CD8-positive, alpha-beta memory T cell (primary cell): Measurements from ENCODE around the gene MEGF9. TPM values are rescaled to one million over a fixed set of nuclear protein-coding genes. Genes with fewer than 3 reads are reported as not detected.

Experiments
- CTCF ChIA-PET: fragments of 350-600 bp; sonication (Branson Sonifier 250); formaldehyde crosslinking; loops from one replicate; lab custom pipeline; 2021; ENCODE audit warnings: antibody characterized with exemption; lab: Charles Lee
- POLR2A ChIA-PET: fragments of 350-600 bp; sonication (Branson Sonifier 250); formaldehyde crosslinking; loops from one replicate; lab custom pipeline; 2021; ENCODE audit warnings: antibody characterized with exemption; lab: Charles Lee
- DNase-seq, 5 donors: peaks; one replicate each; pipeline versions ENCODE4 v3.0.0 to v3.0.0-alpha.2; 2020 to 2022; ENCODE audit warnings: mixed read lengths in 1 of 5
- H3K27ac ChIP-seq: one replicate; pipeline ENCODE4 v1.7.0; 2013; ENCODE audit warnings: low read depth, mild to moderate bottlenecking, low read length, moderate library complexity
- H3K27me3 ChIP-seq: 2 replicates; pipeline ENCODE4 v1.7.0; 2013; ENCODE audit warnings: low read length, mild to moderate bottlenecking; ENCODE audit not compliant: insufficient read depth, poor library complexity, severe bottlenecking
- H3K36me3 ChIP-seq: 2 replicates; pipeline ENCODE4 v1.7.0; 2013; ENCODE audit warnings: mild to moderate bottlenecking, low read length, moderate library complexity; ENCODE audit not compliant: insufficient read depth
- H3K4me1 ChIP-seq: 2 replicates; pipeline ENCODE4 v1.7.0; 2013; ENCODE audit warnings: mild to moderate bottlenecking, low read length, moderate library complexity; ENCODE audit not compliant: insufficient read depth
- H3K4me3 ChIP-seq: 2 replicates; pipeline ENCODE4 v1.7.0; 2013; ENCODE audit warnings: mild to moderate bottlenecking, low read length
- H3K9me3 ChIP-seq: 2 replicates; pipeline ENCODE4 v1.7.0; 2013; ENCODE audit warnings: mild to moderate bottlenecking, low read length
- H3K27ac Mint-ChIP-seq, 8 donors: one replicate each; pipeline ENCODE4 v1.8.0; 2020 to 2021; ENCODE audit warnings: mixed read lengths in 8 of 8, mild to moderate bottlenecking in 6 of 8, inconsistent platforms in 3 of 8, moderate library complexity in 3 of 8
- H3K27me3 Mint-ChIP-seq, 2 donors: one replicate each; pipeline ENCODE4 v1.8.0; 2020 to 2021; ENCODE audit warnings: mixed read lengths in 2 of 2, mild to moderate bottlenecking in 1 of 2, moderate library complexity in 1 of 2
- H3K36me3 Mint-ChIP-seq, 3 donors: one replicate each; pipeline ENCODE4 v1.8.0; 2020 to 2021; ENCODE audit warnings: mixed read lengths in 3 of 3, inconsistent platforms in 1 of 3, mild to moderate bottlenecking in 1 of 3
- H3K4me1 Mint-ChIP-seq, 3 donors: one replicate each; pipeline ENCODE4 v1.8.0; 2020 to 2021; ENCODE audit warnings: mixed read lengths in 3 of 3, inconsistent platforms in 1 of 3, mild to moderate bottlenecking in 1 of 3
- H3K4me3 Mint-ChIP-seq, 7 donors: one replicate each; pipeline ENCODE4 v1.8.0; 2020 to 2021; ENCODE audit warnings: mixed read lengths in 7 of 7, mild to moderate bottlenecking in 6 of 7, moderate library complexity in 4 of 7, inconsistent platforms in 2 of 7
- H3K9me3 Mint-ChIP-seq, 5 donors: one replicate each; pipeline ENCODE4 v1.8.0; 2020 to 2022; ENCODE audit warnings: mixed read lengths in 5 of 5, mild to moderate bottlenecking in 3 of 5, moderate library complexity in 2 of 5, inconsistent platforms in 1 of 5
- polyA plus RNA-seq: library from polyadenylated mRNA; unstranded; fragments of 300-500 nt; fragmentation: Illumina TruSeq; gene quantifications from one replicate; pipeline ENCODE4 v1.2.3, GENCODE V29; 2021
- total RNA-seq, 2 experiments: library from RNA; stranded (reverse); gene quantifications; one replicate each; pipeline ENCODE4 v1.2.3, GENCODE V29; 2021

Gene MEGF9
- total and polyA plus RNA-seq, 3 experiments from 2014 or later, result 3.9 to 7.0 (median 6.9) TPM

- Mint-ChIP-seq H3K4me1 (peaks cover 0 to 8% (median 4%) of the 10 kb centered on the region in 3 donors), H3K27me3 (peaks cover 0 to 1% of the 10 kb centered on the region in 2 donors), H3K4me3 (no peak overlapping the region), H3K27ac (peak overlapping the region in 1 of 8 donors; percentile 41), H3K9me3 (no peaks in the 10 kb centered on the region), H3K36me3 (peaks cover 0 to 10% (median 0%) of the 10 kb centered on the region in 3 donors)
- Histone ChIP-seq H3K4me1 (no peaks in the 10 kb centered on the region), H3K27ac (no peak overlapping the region), H3K27me3 (no peaks in the 10 kb centered on the region), H3K9me3 (no peaks in the 10 kb centered on the region), H3K36me3 (no peaks in the 10 kb centered on the region), H3K4me3 (no peak overlapping the region)
- ChIA-PET CTCF (no interaction called here), POLR2A (no interaction called here)
- no peak for DNase-seq
Observed at GRCh38 chr9:120626512-120626911, 87.8 kb downstream of the MEGF9 start.

- Histone ChIP-seq H3K9me3 (no peaks in the 10 kb centered on the region), H3K27me3 (no peaks in the 10 kb centered on the region), H3K4me3 (no peak overlapping the region), H3K27ac (no peak overlapping the region), H3K4me1 (no peaks in the 10 kb centered on the region), H3K36me3 (no peaks in the 10 kb centered on the region)
- Mint-ChIP-seq H3K27me3 (peaks cover 0 to 1% of the 10 kb centered on the region in 2 donors), H3K9me3 (no peaks in the 10 kb centered on the region), H3K4me1 (peaks cover 0 to 5% (median 2%) of the 10 kb centered on the region in 3 donors), H3K4me3 (no peak overlapping the region), H3K36me3 (peaks cover 0 to 11% (median 0%) of the 10 kb centered on the region in 3 donors), H3K27ac (peak overlapping the region in 1 of 8 donors; percentile 33)
- DNase-seq, result no peak
- CTCF ChIA-PET, result no interaction called here
- POLR2A ChIA-PET, result no interaction called here
Observed at GRCh38 chr9:120625222-120625621, 89.0 kb downstream of the MEGF9 start.

GRCh38 chr9:120622790-120623189 is 91.5 kb downstream of the MEGF9 start:
- Mint-ChIP-seq H3K36me3 (peaks cover 0 to 19% (median 0%) of the 10 kb centered on the region in 3 donors), H3K4me3 (no peak overlapping the region), H3K4me1 (peaks cover 3 to 10% (median 5%) of the 10 kb centered on the region in 3 donors), H3K27ac (peak overlapping the region in 1 of 8 donors; percentile 70), H3K9me3 (no peaks in the 10 kb centered on the region), H3K27me3 (no peaks in the 10 kb centered on the region)
- H3K4me3 ChIP-seq, result no peak overlapping the region
- no peak for DNase-seq
- H3K27me3 ChIP-seq, result no peaks in the 10 kb centered on the region
- H3K9me3 ChIP-seq, result no peaks in the 10 kb centered on the region
- H3K36me3 ChIP-seq, result no peaks in the 10 kb centered on the region
- no peaks in the 10 kb centered on the region for H3K4me1 ChIP-seq
- CTCF ChIA-PET, result interaction anchor here (0.9 kb wide), 1 partner anchor 10 kb away, joined by 3 read pairs; no protein-coding TSS in a partner anchor
- POLR2A ChIA-PET, result no interaction called here
- no peak overlapping the region for H3K27ac ChIP-seq

DNA sequence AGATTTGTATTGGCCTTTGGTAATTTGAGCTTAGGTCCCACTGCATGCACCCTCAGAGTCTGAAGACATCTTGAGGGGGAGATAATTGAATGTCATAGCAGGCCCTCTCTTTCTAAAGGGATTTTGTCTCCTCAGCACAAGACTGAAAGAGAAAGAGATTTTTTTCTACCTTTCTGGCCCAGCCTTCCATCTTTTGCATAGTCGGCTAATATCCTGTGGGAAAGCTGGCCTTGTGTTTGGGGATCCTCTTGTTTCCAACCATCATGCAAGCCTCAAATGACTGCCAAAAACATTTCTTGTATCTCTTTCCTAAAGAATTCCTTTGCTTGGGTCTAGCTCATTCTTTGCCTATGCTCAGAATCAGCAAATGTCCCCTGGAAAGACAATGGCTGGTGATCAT is 92.3 kb downstream of the MEGF9 start:
- H3K4me3 ChIP-seq, result no peak overlapping the region
- no peak for DNase-seq
- ChIA-PET CTCF (no interaction called here), POLR2A (no interaction called here)
- H3K9me3 Mint-ChIP-seq, result no peaks in the 10 kb centered on the region
- no peaks in the 10 kb centered on the region for H3K27me3 Mint-ChIP-seq
- H3K27ac ChIP-seq, result no peak overlapping the region
- H3K27me3 ChIP-seq, result no peaks in the 10 kb centered on the region
- H3K4me1 ChIP-seq, result no peaks in the 10 kb centered on the region
- H3K4me3 Mint-ChIP-seq, result no peak overlapping the region
- H3K9me3 ChIP-seq, result no peaks in the 10 kb centered on the region
- peaks cover 3 to 10% (median 5%) of the 10 kb centered on the region in 3 donors for H3K4me1 Mint-ChIP-seq
- no peaks in the 10 kb centered on the region for H3K36me3 ChIP-seq
- peak overlapping the region in 1 of 8 donors; percentile 16 for H3K27ac Mint-ChIP-seq
- H3K36me3 Mint-ChIP-seq, result peaks cover 0 to 20% (median 2%) of the 10 kb centered on the region in 3 donors

GRCh38 chr9:120619751-120620655 is 94.3 kb downstream of the MEGF9 start:
- peaks cover 0 to 21% (median 2%) of the 10 kb centered on the region in 3 donors for H3K36me3 Mint-ChIP-seq
- H3K27me3 Mint-ChIP-seq, result no peaks in the 10 kb centered on the region
- POLR2A ChIA-PET, result no interaction called here
- DNase-seq, result peak; percentile 30 to 65 (median 35)
- no peaks in the 10 kb centered on the region for H3K27me3 ChIP-seq
- H3K4me3 Mint-ChIP-seq, result no peak overlapping the region
- H3K9me3 Mint-ChIP-seq, result no peaks in the 10 kb centered on the region
- H3K27ac Mint-ChIP-seq, result peak overlapping the region in 1 of 8 donors; percentile 3
- no peaks in the 10 kb centered on the region for H3K4me1 ChIP-seq
- H3K27ac ChIP-seq, result no peak overlapping the region
- peaks cover 3 to 6% (median 5%) of the 10 kb centered on the region in 3 donors for H3K4me1 Mint-ChIP-seq
- H3K9me3 ChIP-seq, result no peaks in the 10 kb centered on the region
- no peak overlapping the region for H3K4me3 ChIP-seq
- no peaks in the 10 kb centered on the region for H3K36me3 ChIP-seq
- CTCF ChIA-PET, result interaction anchor here (0.6 to 1.6 kb wide), 14 partner anchors 9 to 455 kb away, joined by 3 to 11 read pairs (median 3); no protein-coding TSS in a partner anchor

DNA sequence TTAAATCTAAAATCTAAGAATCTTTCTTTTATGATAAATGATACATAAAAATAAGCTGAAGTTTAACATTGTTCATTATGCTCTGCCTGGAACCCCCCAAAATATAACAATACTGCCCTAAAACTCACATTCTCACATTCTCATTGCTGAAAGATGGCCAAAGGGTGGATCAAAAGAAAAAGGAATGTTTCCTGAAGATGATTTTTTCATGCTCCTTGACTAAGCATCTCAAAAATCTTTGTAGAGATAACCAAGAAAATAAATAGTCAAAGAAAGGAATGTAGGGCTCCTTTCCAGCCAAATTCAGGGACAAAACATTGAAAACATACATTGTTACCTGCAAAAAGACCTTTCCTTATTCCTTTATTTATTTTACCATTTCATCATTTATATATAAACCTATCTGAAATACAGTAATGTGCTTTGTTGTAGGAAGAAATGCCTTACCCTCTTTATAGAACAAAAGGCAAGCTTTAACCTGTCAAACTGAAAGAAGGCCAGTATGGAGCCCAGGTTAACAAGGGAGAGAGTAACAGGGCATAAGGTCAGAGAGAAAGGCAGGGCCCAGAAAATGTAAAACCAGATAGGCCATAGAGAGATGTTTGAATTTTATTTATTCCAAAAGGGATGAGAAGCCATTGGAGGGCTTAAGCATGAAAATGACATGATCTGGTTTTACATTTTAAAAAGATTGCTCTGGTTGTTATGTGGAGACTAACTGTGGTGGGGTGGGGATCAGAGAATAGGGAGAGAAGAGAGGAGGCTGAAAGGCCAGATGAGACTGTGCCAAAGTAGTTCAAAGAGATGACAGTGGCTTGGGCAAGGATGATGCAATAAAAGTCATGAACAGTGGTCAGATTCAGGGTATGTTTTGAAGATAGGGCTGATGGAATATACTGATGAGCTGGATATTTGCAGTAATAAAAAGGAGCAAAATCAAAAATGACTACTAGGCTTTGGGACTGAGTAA is 97.0 kb downstream of the MEGF9 start:
- H3K9me3 Mint-ChIP-seq, result no peaks in the 10 kb centered on the region
- no peak overlapping the region for H3K27ac Mint-ChIP-seq
- CTCF ChIA-PET, result no interaction called here
- H3K4me1 Mint-ChIP-seq, result peaks cover 3 to 6% (median 5%) of the 10 kb centered on the region in 3 donors
- H3K4me3 Mint-ChIP-seq, result no peak overlapping the region
- no peaks in the 10 kb centered on the region for H3K27me3 Mint-ChIP-seq
- peaks cover 0 to 25% (median 2%) of the 10 kb centered on the region in 3 donors for H3K36me3 Mint-ChIP-seq
- POLR2A ChIA-PET, result no interaction called here
- H3K9me3 ChIP-seq, result no peaks in the 10 kb centered on the region
- no peaks in the 10 kb centered on the region for H3K27me3 ChIP-seq
- no peak overlapping the region for H3K27ac ChIP-seq
- no peaks in the 10 kb centered on the region for H3K4me1 ChIP-seq
- no peaks in the 10 kb centered on the region for H3K36me3 ChIP-seq
- no peak overlapping the region for H3K4me3 ChIP-seq
- DNase-seq, result no peak

DNA sequence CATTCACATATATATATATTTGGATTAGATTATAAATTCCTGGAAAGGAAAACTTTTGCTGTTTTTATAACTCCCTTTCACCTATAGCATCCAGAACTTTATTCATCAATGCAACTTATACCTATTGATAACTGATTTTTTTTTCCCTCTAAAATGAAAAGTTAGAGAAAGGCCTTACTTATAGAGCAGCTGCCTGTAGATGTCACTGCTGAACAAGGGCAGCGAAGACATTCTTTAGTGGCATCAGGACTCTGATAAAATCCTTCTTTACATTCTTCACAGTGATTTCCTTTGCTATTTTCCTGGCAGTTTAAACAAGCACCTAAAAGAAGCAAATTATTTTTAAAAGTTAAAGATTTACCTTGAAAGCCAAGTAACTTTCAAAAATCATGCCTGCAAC is 102.1 kb downstream of the MEGF9 start:
- H3K4me1 ChIP-seq, result no peaks in the 10 kb centered on the region
- no peaks in the 10 kb centered on the region for H3K9me3 Mint-ChIP-seq
- CTCF ChIA-PET, result no interaction called here
- H3K27me3 ChIP-seq, result no peaks in the 10 kb centered on the region
- H3K4me3 ChIP-seq, result no peak overlapping the region
- DNase-seq, result no peak
- POLR2A ChIA-PET, result no interaction called here
- no peak overlapping the region for H3K27ac Mint-ChIP-seq
- H3K36me3 ChIP-seq, result no peaks in the 10 kb centered on the region
- H3K27me3 Mint-ChIP-seq, result no peaks in the 10 kb centered on the region
- H3K4me3 Mint-ChIP-seq, result no peak overlapping the region
- H3K27ac ChIP-seq, result no peak overlapping the region
- H3K36me3 Mint-ChIP-seq, result peaks cover 0 to 33% (median 8%) of the 10 kb centered on the region in 3 donors
- peaks cover 0 to 4% (median 0%) of the 10 kb centered on the region in 3 donors for H3K4me1 Mint-ChIP-seq
- H3K9me3 ChIP-seq, result no peaks in the 10 kb centered on the region
